Putamen (tissue), 1 donor: ENCODE measurements around the gene LPCAT4.
"Not testable (repeated sequence)": the region's sequence is repeated elsewhere in the genome, so short reads cannot be mapped to it uniquely, and the experiment has no call there.

Experiments used
- DNase-seq: peaks from one replicate; pipeline ENCODE4 v3.0.0-alpha.2; 2016; ENCODE audit warnings: low spot score

Gene LPCAT4, protein sequence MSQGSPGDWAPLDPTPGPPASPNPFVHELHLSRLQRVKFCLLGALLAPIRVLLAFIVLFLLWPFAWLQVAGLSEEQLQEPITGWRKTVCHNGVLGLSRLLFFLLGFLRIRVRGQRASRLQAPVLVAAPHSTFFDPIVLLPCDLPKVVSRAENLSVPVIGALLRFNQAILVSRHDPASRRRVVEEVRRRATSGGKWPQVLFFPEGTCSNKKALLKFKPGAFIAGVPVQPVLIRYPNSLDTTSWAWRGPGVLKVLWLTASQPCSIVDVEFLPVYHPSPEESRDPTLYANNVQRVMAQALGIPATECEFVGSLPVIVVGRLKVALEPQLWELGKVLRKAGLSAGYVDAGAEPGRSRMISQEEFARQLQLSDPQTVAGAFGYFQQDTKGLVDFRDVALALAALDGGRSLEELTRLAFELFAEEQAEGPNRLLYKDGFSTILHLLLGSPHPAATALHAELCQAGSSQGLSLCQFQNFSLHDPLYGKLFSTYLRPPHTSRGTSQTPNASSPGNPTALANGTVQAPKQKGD

DNA sequence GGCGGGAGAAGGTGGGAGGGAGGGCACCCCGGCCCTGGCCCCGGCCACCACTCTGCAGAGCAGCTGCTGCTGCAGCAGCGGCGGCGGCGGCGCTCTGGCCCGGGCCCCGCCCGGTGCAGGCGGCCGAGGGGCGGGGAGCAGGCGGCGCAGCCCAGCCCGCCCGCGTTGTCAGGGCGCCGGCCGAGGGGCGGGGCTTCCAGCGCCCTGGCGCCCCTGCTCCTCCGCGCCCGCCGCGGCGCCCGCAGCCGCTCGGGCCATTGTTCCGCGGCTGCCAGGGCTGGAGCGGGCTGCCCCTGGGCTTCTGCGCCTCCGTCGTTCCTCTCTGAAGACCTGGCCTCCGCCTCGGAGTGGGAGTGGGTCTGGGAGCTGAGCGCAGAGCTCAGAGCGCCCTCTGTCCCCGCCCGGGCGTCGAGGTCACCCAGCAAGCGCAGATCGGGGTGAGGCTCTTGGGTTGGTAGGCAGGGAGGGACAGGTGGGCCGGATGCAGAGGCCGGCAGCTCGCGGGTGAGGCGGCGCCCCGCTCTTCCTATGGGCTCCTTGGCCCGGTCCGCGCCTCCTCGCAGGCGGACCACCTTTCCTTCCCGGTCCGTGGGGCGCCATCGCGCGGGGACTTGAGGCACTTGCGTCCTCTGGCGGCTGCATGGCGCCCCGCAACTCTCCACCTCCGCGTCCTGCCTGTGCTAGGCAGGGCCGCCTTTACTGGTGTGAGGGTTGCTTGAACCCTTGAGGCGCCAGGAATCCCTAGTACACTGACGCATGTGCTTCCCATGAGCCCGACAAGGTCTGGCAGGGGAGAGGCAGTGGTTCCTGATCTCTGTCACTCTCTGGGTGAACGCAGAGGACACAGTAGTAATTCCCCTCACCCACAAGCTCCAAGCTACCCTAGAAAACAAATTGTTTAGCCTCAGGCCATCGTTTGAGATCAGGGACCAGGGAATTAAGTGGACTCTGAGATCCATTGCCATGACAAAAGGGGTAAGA lies at the start of gene LPCAT4:
Gene LPCAT4, minus strand, starts transcription at position 96 of the 981 bp plus-strand sequence. CDS start 96 bp downstream, outside the sequence.
- DNase-seq = peak; percentile 86

- not testable (repeated sequence) for DNase-seq
These were observed 42.5 kb upstream of the LPCAT4 start for GRCh38 chr15:34409511-34409910.

- DNase-seq = not testable (repeated sequence)
These were observed 42.0 kb upstream of the LPCAT4 start for GRCh38 chr15:34408973-34409372.

DNA sequence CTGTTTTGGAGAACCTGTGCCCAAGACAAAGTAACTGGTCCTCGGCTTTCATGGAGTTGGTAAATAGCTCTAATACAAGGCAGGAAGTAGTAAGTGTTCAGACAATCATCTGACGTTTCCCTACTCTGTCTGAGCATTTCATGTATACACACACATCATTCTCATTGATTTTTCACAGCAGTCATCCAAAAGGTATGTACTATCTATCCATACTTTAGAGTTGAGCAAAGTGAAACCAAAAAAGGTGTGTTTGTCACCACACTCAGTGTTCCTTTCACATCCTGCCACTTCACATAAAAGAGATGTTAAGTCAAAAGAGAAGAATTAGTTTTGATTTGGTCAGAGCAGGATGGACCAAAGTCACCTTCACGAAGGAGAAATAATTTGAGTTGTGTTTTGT lies 36.9 kb upstream of the LPCAT4 start:
- DNase-seq = not testable (repeated sequence)

- DNase-seq = not testable (repeated sequence)
These were observed 36.2 kb upstream of the LPCAT4 start for GRCh38 chr15:34403160-34403598.

DNA sequence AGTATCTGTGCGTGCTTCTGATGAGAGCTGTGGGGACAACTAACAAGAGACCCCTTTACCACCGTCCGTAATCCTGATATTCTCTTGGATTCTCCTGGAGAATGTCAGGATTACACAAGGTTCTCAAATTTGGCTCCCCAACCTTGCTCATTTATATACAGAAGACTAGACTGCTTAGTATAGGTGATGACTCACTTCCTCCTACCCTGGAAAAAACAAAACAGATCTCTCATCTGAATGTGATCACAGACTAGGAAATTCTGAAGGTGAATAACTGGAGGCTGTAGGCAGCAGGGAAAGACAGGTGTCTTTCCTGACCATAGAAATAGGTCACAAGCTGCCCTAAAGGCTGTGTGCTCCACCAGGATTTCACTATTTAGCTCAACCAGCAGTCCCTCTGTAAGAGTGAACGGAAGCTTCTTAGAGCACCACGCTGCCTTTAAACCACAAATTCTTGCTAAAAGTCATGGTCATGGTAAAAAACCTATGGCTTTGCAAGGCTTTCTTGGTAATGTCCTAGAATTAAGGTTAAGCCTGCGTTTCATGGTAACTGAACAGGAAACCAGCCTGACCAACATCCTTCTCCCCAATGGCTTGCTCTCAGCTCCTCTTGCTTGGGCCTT lies 30.8 kb upstream of the LPCAT4 start:
- DNase-seq = not testable (repeated sequence)

DNA sequence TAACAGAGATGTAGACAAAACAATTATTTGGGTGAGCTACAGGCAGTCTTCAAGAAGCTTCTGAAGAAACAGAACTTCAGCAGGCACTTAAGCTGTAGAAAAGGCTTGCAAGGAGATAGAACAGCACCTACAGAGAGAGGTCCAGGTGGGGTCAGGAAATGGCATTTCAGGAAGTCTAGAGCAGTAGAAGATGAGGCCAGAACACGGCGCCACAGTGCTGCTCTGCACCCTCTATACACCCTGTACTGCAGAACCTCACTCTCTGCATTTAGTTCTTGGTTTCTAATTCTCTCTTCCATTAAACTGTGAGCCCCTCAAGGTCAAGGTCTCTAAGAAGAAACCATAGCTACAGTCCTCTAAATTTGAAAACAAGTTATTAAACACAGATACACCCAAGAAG lies 26.0 kb upstream of the LPCAT4 start:
- DNase-seq = not testable (repeated sequence)

- not testable (repeated sequence) for DNase-seq
These were observed 22.6 kb upstream of the LPCAT4 start for GRCh38 chr15:34389594-34390086.

DNA sequence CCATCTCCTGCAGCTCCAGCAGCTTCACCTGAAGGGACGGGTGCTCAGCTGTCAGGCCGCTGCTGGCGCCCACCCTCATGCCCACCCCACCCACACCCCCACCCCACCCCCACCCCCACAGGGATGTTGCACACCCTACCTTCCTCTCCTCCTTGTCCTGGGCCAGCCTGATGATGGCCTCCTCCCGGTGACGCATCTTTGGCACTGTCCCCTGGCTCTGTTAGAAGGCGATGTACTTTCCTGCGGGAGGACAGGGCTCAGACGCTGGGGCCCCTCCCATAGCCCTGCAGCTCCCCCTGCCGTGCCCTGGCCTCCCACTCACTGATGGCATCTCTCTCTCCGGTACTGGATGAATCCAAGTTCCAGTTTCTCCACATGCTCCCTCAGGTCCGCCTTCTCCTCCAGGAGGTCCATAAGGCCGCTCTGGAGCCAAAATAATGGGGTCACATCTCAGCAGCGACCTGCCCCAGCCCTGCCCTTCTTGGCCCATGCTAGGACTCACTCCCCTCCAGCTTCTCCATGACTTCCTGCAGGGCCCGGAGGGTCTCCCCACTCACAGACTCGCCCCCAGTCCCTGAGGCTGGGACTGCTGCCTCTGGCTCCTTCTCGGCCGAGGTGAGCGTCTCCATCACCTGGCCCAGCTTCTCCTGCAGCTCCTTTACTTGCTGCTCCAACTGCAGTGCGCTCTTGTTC lies 15.0 kb upstream of the LPCAT4 start:
- not testable (repeated sequence) for DNase-seq

- not testable (repeated sequence) for DNase-seq
These were observed 13.5 kb upstream of the LPCAT4 start for GRCh38 chr15:34380491-34380890.

GRCh38 chr15:34376856-34377255 lies 9.9 kb upstream of the LPCAT4 start:
- DNase-seq = no peak

DNA sequence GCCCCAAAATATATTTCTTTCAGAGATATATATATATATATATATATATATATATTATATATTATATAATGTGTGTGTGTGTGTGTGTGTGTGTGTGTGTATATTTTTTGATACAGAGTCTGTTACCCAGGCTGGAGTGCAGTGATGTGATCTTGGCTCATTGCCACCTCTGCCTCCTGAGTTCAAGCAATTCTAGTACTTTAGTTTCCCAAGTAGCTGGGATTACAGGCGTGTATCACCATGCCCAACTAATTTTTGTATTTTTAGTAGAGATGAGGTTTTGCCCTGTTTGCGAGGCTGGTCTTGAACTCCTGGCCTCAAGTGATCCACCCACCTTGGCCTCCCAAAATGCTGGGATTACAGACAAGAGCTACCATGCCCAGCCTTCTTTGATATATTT lies 8.5 kb upstream of the LPCAT4 start:
- DNase-seq = not testable (repeated sequence)

- DNase-seq = no peak
These were observed 7.8 kb upstream of the LPCAT4 start for GRCh38 chr15:34374816-34375215.

DNA sequence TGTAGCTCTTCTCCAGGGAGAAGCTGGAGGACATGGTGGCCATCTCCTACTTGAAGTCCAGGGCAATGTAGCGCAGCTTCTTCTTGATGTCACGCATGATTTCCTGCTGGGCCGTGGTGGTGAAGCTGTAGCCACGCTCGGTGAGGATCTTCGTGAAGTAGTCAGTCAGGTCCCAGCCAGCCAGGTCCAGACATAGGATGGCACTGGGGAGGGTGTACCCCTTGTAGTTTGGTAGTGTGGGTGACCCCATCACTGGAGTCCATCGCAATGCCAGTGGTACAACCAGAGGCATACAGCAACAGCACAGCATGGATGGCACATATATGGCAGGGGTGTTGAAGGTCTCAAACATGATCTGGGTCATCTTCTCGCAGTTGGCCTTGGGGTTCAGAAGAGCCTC lies 7.0 kb upstream of the LPCAT4 start:
- DNase-seq = no peak

DNA sequence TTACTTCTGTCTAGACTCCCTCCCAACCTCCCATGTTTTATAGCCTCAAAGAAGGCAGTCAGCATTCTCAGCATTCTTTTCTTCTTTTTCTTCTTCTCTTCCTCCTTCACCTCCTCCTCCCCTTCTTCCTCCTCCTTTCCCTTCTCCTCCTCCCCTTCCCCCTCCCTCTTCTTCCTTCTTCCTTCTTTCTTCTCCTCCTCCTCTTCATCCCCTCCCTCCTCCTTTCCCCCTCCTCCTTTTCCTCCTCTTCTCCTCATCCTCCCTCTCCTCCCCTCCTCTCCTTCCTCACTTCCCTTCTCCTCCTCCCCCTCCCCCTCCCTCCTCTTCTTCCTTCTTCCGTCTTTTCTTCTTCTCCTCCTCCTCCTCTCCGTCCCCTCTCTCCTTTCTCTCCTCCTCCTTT lies 3.6 kb upstream of the LPCAT4 start:
- DNase-seq = no peak

- DNase-seq = no peak
These were observed 3.1 kb upstream of the LPCAT4 start for GRCh38 chr15:34370129-34370528.

DNA sequence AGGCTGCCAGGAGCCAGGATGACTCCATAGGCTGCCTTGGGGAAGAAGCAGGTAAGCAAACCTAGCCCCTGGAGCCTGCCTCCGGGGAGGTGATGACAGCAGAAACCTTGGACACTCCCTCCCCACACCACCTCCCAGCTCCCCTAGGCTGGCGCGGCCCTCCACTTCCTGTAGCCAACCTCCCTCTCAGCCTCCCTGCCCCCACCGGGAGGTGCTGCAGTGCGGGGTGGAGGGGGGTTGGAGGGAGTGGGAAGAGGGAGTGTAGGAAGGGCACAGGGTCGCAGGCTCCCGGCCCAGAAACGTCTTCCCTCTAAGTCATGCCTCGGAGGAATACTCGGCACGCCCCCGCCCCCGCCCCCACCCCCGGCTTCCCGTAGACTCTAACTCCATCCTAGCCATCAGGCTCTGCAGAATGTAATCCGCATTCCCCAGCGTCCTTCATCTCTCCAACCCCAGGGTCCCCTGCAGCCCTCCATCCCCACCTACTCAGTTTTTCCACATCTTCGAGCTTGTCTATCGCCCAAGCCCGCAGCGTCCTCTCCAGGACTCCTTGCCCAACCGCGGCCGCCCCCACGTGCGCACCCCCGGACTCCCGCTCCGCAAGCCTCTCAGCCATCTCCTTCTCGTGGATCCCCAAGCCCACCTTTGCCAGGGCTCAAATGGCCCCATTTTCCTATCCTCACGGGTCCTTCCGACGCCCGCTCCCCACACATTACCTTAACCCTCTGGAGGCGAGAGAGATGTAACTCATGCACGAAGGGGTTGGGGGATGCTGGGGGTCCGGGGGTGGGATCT lies 528 bp downstream of the LPCAT4 start:
- DNase-seq = peak; percentile 48

- DNase-seq = peak; percentile 48
These were observed 1.2 kb downstream of the LPCAT4 start for GRCh38 chr15:34365836-34366235.

DNA sequence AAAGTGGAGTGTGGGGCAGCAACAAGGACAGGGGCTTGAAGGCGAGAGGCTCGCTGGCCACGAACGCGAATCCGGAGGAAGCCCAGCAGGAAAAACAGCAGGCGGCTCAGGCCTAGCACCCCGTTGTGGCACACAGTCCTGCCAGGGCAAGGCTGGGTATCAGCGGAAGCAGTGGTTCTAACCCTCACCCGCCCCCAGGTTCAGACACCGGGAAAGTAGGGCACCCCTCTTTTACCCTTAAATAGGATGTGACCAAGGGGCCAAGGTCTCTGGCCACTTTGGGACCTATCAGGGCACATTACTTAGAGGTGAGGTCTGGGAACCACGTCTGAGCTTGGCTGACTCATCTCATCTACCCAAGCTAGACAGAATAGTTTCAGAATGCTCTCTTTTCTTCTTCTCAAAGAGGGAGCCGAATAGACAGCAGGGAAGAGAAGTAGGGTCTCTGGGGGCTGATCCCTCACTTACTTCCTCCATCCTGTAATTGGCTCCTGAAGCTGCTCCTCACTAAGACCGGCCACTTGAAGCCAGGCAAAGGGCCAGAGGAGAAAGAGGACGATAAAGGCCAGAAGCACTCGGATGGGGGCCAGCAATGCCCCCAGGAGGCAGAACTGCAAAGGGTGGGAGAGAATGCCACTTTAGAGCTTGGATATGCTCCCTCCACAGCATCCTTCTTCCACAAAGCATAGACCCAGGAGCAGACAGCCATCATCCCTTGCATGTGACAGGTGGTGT lies 1.7 kb downstream of the LPCAT4 start:
- DNase-seq = no peak
